Astrocyte (in vitro differentiated cells and primary cell): ENCODE results near the gene PRKG1. TPM values are rescaled to one million over a fixed set of nuclear protein-coding genes. Genes with fewer than 3 reads are reported as not detected.

Experiments
- DNase-seq: peaks from one replicate; pipeline ENCODE4 v3.0.0-alpha.2; 2010; ENCODE audit warnings: low read depth
- FAIRE-seq: peaks from 2 replicates; lab custom pipeline; 2011; peaks lifted over from hg19 to GRCh38; lab: Jason Lieb, UNC
- H2AFZ ChIP-seq: 2 replicates; pipeline ENCODE4 v1.6.0; 2012; ENCODE audit warnings: low read depth, low read length, inconsistent platforms
- H3K27ac ChIP-seq: 2 replicates; pipeline ENCODE4 v1.5.1; 2011; ENCODE audit warnings: low read depth, low read length, inconsistent platforms
- H3K27me3 ChIP-seq: 2 replicates; pipeline ENCODE4 v1.6.0; 2011; ENCODE audit warnings: low read length, inconsistent platforms; ENCODE audit not compliant: insufficient read depth
- H3K36me3 ChIP-seq: 2 replicates; pipeline ENCODE4 v1.5.1; 2011; ENCODE audit warnings: low read length, inconsistent platforms; ENCODE audit not compliant: insufficient read depth
- H3K4me1 ChIP-seq: 2 replicates; pipeline ENCODE4 v1.5.1; 2011; ENCODE audit warnings: low read length, inconsistent platforms; ENCODE audit not compliant: insufficient read depth
- H3K4me2 ChIP-seq: 2 replicates; pipeline ENCODE4 v1.6.0; 2012; ENCODE audit warnings: low read length, inconsistent platforms
- H3K4me3 ChIP-seq: 2 replicates; pipeline ENCODE4 v1.5.1; 2011; ENCODE audit warnings: low read depth, mild to moderate bottlenecking, low read length, inconsistent platforms; ENCODE audit not compliant: insufficient read depth
- H3K79me2 ChIP-seq: 2 replicates; pipeline ENCODE4 v1.6.0; 2012; ENCODE audit warnings: mild to moderate bottlenecking, low read length, inconsistent platforms; ENCODE audit not compliant: insufficient read depth
- H3K9ac ChIP-seq: 2 replicates; pipeline ENCODE4 v1.6.0; 2012; ENCODE audit warnings: mild to moderate bottlenecking, low read length, inconsistent platforms
- H3K9me3 ChIP-seq: 2 replicates; pipeline ENCODE4 v1.5.1; 2012; ENCODE audit warnings: low read depth, mild to moderate bottlenecking, low read length, inconsistent platforms; ENCODE audit not compliant: insufficient read depth
- H4K20me1 ChIP-seq: 2 replicates; pipeline ENCODE4 v1.6.0; 2012; ENCODE audit warnings: low read length, inconsistent platforms; ENCODE audit not compliant: insufficient read depth
- H3K27ac Mint-ChIP-seq: one replicate; pipeline ENCODE4 v1.8.0; 2021; ENCODE audit warnings: mild to moderate bottlenecking, mixed read lengths; ENCODE audit not compliant: unreplicated experiment
- H3K27me3 Mint-ChIP-seq: one replicate; pipeline ENCODE4 v1.8.0; 2021; ENCODE audit warnings: low read depth, mixed read lengths; ENCODE audit not compliant: unreplicated experiment
- H3K36me3 Mint-ChIP-seq: one replicate; pipeline ENCODE4 v1.8.0; 2021; ENCODE audit warnings: low read depth, mixed read lengths; ENCODE audit not compliant: unreplicated experiment
- H3K4me1 Mint-ChIP-seq: one replicate; pipeline ENCODE4 v1.8.0; 2021; ENCODE audit warnings: low read depth, mixed read lengths; ENCODE audit not compliant: unreplicated experiment
- H3K4me3 Mint-ChIP-seq: one replicate; pipeline ENCODE4 v1.8.0; 2021; ENCODE audit warnings: mild to moderate bottlenecking, moderate library complexity, mixed read lengths; ENCODE audit not compliant: unreplicated experiment
- H3K9me3 Mint-ChIP-seq: one replicate; pipeline ENCODE4 v1.8.0; 2021; ENCODE audit warnings: mild to moderate bottlenecking, mixed read lengths; ENCODE audit not compliant: unreplicated experiment
- EZH2 ChIP-seq: IDR thresholded peaks from 2 replicates; pipeline ENCODE4 v1.6.1; 2012; ENCODE audit warnings: mild to moderate bottlenecking, low read length, inconsistent platforms; ENCODE audit not compliant: insufficient read depth
- total RNA-seq: library from RNA; stranded (reverse); gene quantifications from 2 replicates; pipeline ENCODE4 v1.2.1, GENCODE V29; 2021
- TF ChIP-seq, protein P1 (sequence below): IDR thresholded peaks from 2 replicates; pipeline ENCODE4 v1.5.1; 2011; ENCODE audit warnings: low read depth, mild to moderate bottlenecking, inconsistent platforms, low read length, moderate library complexity; ENCODE audit not compliant: insufficient read depth

Gene PRKG1
- total RNA-seq, 1 donor from 2014 or later, result 3.1 TPM

DNA sequence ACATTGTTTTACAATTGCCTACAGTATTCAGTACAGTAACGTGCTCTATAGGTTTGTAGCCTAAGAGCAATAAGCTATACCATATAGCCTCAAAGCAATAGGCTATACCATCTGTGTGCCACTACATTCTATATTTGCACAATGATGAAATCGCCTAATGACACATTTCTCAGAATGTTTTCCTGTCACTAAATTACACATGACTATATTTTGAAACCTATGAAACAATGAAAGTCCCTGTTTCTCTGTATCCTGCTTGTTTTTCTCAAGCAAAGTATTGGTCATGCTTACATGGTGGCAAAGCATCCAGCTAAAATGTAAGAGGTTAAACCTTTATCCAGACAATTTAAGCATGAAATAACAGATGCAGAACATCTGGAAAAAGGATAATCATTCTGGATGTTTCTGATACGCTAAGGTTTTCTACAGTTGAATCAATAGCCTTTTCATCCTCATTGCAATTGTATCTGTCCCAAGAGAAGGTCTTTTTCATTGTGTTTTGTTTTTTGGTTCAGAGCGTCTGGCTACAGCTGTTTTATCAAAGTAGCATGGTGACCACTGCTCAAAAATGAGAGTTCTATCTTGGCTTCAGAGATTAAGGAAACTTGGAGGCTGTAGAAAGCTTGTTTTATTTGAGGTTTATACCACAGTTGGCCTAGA is 543.4 kb downstream of the PRKG1 start:
- Mint-ChIP-seq H3K27ac (no peak overlapping the region), H3K4me3 (no peak overlapping the region), H3K9me3 (no peaks in the 10 kb centered on the region), H3K27me3 (no peaks in the 10 kb centered on the region), H3K36me3 (no peaks in the 10 kb centered on the region), H3K4me1 (no peaks in the 10 kb centered on the region)
- DNase-seq, result no peak
- no peaks in the 10 kb centered on the region for H4K20me1 ChIP-seq
- no peaks in the 10 kb centered on the region for H3K9me3 ChIP-seq
- no peak overlapping the region for H3K4me3 ChIP-seq
- H3K27ac ChIP-seq, result no peak overlapping the region
- TF ChIP-seq, protein P1, sequence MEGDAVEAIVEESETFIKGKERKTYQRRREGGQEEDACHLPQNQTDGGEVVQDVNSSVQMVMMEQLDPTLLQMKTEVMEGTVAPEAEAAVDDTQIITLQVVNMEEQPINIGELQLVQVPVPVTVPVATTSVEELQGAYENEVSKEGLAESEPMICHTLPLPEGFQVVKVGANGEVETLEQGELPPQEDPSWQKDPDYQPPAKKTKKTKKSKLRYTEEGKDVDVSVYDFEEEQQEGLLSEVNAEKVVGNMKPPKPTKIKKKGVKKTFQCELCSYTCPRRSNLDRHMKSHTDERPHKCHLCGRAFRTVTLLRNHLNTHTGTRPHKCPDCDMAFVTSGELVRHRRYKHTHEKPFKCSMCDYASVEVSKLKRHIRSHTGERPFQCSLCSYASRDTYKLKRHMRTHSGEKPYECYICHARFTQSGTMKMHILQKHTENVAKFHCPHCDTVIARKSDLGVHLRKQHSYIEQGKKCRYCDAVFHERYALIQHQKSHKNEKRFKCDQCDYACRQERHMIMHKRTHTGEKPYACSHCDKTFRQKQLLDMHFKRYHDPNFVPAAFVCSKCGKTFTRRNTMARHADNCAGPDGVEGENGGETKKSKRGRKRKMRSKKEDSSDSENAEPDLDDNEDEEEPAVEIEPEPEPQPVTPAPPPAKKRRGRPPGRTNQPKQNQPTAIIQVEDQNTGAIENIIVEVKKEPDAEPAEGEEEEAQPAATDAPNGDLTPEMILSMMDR, result no peak
- TF ChIP-seq EZH2, result no peak
- no peaks in the 10 kb centered on the region for H3K36me3 ChIP-seq
- no peak overlapping the region for H3K4me2 ChIP-seq
- no peak overlapping the region for H3K9ac ChIP-seq
- H3K79me2 ChIP-seq, result no peaks in the 10 kb centered on the region
- H3K4me1 ChIP-seq, result no peaks in the 10 kb centered on the region
- no peak overlapping the region for H2AFZ ChIP-seq
- FAIRE-seq, result no peak
- H3K27me3 ChIP-seq, result peaks cover 2% of the 10 kb centered on the region

DNA sequence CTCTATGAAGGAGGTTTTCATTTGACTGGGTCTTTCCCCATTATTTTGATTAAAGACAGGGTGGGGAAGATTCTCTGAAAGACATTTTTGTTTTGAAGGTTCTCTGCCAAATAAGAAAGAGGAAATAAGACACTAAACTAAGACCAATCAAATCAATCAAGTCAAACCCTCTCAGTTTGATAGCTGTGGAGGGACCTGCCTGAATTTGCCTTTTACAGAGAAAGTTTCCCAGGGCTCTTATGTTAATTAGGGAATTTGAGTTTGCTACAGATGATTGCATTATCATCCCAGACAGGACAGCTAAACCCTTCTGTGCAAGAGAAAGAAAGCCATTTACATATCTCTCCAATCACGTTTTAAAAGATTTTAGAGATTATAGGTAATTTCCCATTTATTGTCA is 545.1 kb downstream of the PRKG1 start:
- Histone ChIP-seq H3K27ac (no peak overlapping the region), H3K4me2 (no peak overlapping the region), H3K4me3 (no peak overlapping the region), H3K4me1 (no peaks in the 10 kb centered on the region), H3K9ac (no peak overlapping the region), H3K9me3 (no peaks in the 10 kb centered on the region), H2AFZ (no peak overlapping the region), H3K36me3 (no peaks in the 10 kb centered on the region), H3K79me2 (no peaks in the 10 kb centered on the region), H4K20me1 (no peaks in the 10 kb centered on the region), H3K27me3 (peaks cover 2% of the 10 kb centered on the region)
- FAIRE-seq, result no peak
- Mint-ChIP-seq H3K4me1 (no peaks in the 10 kb centered on the region), H3K27ac (no peak overlapping the region), H3K9me3 (no peaks in the 10 kb centered on the region), H3K27me3 (no peaks in the 10 kb centered on the region), H3K36me3 (no peaks in the 10 kb centered on the region), H3K4me3 (no peak overlapping the region)
- DNase-seq, result no peak
- TF ChIP-seq, protein P1, result no peak
- TF ChIP-seq EZH2, result no peak

DNA sequence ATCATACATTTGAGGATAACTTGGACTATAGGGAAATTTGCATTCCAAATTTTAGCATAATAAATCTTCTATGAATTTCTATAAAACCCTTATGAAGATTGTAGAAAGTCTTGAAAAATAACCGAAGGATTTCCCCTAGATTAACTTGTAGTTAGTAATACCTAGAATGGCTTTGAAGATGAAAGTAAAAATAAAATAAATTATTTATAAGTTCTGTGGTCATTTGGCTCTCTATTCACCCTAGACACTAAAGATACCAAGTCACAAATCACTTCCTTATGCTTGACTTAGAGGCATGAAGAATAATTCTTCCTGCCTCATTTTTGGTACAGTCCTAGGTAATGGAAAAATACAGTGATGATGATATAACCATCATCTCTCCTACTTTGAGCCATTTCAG is 545.8 kb downstream of the PRKG1 start:
- FAIRE-seq, result no peak
- no peaks in the 10 kb centered on the region for H3K4me1 Mint-ChIP-seq

More for the DNA sequence above, 545.8 kb downstream of the PRKG1 start:
- Mint-ChIP-seq H3K36me3 (no peaks in the 10 kb centered on the region), H3K27me3 (no peaks in the 10 kb centered on the region), H3K9me3 (no peaks in the 10 kb centered on the region), H3K4me3 (no peak overlapping the region), H3K27ac (no peak overlapping the region)
- H3K27me3 ChIP-seq, result peaks cover 2% of the 10 kb centered on the region
- no peak overlapping the region for H3K4me3 ChIP-seq
- no peaks in the 10 kb centered on the region for H3K36me3 ChIP-seq
- H3K27ac ChIP-seq, result no peak overlapping the region
- no peak for TF ChIP-seq EZH2
- TF ChIP-seq, protein P1, result no peak
- H2AFZ ChIP-seq, result no peak overlapping the region
- no peak for DNase-seq
- H3K79me2 ChIP-seq, result no peaks in the 10 kb centered on the region
- H4K20me1 ChIP-seq, result no peaks in the 10 kb centered on the region
- no peak overlapping the region for H3K9ac ChIP-seq
- H3K4me2 ChIP-seq, result no peak overlapping the region
- H3K9me3 ChIP-seq, result no peaks in the 10 kb centered on the region
- no peaks in the 10 kb centered on the region for H3K4me1 ChIP-seq
